Cerebellar nuclear complex (tissue), 1 donor: ENCODE measurements around the gene MPRIP.

ENCODE experiments used
- DNase-seq, 2 experiments: peaks; one replicate each; lab custom pipeline; 2025; lab: John Stamatoyannopoulos, UW

MPRIP gene

DNA sequence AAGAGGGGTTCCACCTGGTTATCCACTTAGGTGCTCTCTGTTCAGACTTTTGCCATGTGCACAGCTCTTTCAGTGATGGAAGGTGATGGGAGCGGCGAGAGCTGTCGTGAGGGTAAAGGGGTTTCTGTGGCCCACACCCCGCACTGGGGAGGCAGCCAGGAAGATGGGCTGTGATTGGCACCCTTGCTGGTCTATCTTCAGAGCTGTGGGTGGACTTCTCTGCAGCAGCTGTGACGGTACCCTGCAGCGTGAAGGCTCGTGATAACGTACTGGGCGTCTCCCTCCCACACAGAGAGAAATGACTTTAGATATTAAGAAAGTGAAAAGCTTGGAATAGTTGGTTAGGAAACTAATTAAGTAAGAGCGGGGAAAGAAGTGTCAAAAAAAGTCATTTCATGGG, 45.8 kb downstream of the MPRIP start:
- no peak for DNase-seq

GRCh38 chr17:17088541-17089525, 46.6 kb downstream of the MPRIP start:
- DNase-seq = no peak

DNA sequence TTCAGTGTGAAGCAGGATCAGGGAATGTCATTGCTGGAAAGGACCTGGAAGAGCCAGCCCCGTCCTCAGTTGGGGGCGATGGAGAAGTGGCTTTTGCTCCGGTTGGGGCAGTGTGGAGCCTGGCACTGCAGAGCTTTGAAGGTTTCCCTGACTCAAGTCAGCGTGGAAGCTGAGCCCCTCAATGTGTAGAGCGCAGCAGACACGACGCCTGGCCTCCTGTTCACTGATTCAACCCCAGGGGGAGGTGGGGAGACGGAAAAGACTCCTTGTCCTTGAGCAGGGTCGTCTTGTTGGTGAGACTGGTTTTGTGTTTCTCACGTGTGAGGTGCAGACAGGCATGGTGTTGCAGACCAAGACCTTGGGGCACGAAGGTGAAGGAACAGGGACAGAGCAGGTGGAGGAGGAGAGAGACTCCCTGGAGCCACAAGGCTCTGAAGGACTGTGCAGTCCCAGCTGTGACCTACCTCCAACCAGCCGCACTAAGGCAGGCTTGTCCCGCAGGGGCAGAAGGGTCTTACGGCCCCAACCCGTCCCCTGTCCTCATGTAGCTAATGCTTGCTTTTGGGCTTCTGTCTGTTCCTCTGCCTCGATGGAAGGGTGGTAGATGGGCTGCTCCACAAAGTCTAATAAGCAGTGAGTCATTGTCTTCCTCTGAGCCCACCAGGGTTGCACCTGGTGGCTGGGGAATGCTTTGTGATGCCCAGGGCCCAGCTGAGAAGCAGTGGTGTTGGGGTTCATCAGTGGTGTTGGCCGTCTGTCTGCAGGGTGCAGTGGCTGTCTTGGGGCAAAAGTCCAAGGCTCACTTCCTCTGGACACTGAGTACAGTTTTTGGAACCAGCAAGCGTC, 47.8 kb downstream of the MPRIP start:
- DNase-seq = no peak

GRCh38 chr17:17090642-17091103, 48.4 kb downstream of the MPRIP start:
- DNase-seq = no peak

DNA sequence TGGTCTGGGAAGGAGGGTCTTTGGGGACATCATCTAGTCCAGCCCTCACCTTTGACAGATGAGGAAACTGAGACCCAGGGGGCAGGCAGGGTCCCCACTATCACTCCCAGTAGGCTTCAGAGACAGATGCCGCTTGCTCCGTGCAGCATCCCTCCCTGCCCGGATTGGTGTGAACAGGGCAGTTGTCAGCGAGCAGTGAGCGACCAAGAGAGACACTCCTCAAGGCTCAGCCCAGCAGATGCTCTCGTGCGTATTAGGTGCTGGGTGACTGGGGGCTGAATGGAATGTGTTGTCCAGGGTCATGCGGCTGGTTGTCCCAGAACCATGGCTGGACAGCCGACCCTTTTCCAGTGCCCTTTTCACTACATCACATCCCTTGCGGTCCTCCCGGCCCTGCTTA, 49.0 kb downstream of the MPRIP start:
- no peak for DNase-seq

DNA sequence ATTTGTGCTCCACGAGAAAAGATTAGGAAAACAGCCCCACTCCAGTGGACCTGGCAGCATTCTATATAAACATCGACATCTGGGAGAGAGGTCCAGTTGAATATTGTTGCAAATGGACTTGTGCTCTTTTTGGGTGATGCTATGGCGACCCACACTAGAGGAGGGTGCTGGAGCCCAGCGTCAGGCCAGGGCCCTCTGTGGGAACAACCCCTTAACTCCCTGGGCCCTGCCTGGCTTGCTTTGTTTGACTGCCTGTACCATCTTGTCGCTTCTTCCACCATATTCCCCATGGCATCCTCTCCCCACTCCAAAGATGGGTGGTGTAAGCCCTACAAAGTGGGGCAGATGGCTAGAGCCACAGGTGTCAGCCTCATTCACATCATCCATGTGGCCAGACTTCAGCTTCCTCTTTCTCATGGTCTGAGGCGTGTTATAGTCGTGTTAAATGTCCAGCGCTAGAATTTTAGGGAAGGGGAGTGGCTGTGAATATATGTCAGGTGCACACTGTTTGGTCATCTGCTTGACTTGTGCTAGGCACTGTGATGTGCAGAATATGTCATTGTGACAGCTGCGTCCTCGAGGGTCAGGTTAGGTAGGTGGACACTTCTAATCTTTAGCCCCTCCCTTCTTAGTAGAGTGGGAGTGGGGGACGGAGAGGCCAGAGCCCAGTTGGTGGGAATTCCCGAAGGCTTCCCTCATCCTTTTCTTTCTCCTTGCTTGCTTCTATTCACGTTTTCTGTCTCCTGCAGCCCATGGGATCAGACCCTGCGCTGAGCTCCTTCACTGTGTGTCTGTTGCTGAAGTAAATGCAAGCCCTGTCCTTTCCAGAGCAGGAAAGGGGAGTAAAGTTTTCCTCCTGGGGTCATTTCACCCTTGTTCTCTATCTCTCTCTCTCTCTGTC, 49.8 kb downstream of the MPRIP start:
- DNase-seq = no peak

GRCh38 chr17:17093764-17094163, 51.5 kb downstream of the MPRIP start:
- no peak for DNase-seq

DNA sequence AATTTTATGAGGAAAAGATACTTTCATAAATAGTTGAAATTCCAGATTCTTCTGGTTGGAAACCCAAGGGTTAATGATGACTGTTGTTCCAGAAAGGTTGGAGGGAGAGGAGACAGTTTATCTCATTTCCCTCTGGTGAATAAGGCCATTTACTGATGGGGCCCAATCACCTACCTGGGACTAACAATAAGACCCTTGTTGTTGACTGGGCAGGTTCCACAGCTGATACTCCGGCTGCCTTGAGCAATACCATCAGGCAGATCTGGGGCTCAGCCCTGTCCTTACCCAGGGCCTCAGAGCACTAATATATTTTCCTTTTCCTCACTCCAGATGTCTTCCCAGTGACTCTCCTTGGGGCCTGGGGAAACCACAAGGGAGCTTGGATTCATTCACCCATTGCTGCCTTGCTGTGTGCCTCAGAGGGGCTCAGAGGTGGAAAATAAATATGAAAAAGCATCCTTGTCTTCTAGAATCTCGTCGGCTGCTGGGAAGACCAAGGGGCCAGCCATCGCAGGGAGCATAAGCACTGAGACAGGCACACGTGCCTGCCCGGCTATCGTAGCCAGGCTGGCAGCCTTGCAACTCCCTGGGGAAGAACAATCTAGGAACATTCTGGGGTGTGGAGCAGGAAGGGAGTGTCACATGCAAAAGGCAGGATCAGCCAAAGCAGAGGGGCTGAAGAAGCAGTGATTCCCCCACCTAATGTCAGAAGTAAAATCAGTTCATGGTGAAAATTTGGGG, 54.4 kb downstream of the MPRIP start:
- no peak for DNase-seq

DNA sequence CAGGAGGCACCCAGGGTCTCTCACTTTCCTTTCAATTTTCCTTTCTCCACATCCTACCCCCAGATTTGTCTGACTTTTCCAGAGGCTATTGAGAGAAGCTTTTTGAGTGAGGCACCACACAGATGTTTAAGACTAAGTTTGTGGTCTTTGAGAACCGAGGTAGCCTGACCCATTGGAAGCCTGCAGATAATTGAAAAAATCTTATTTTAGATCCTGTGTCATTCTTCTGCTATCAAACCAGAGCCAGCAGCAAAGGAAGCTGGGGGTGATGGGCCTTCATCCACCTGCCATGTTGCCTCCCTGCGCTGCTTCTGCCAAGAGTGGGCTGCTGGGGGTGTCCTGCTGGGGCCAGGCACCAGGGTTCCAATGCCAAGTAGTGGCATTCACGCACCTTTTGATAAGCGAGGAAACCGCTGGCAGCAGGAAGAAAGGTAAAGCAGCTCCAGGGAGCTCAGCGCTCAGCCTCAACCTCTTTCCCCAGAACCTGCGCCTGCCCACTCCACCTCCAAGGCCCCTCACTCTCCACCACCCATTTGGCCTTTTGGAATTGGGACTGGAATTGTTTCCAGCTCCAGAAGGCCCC, 55.6 kb downstream of the MPRIP start:
- DNase-seq = no peak

GRCh38 chr17:17098551-17099179, 56.4 kb downstream of the MPRIP start:
- DNase-seq = no peak

DNA sequence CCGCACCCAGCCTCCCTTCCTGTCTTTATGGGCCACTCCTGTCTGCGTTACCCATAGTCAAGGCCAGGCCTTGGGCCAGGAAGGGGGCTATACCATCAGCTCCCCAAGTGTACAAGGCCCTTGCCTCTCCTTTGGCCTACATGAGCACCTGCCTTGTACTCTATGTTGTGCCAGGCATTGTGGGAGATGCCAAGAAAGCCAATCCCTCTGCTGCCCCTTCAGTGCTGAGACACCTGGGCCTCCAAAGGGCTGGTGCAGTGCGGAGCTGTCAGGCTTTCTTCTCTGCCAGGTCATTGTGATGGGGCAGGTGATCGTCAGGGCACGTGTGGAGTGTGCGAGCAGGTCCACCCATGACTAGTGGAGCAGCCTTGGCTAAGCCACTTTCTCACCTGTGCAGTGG, 59.9 kb downstream of the MPRIP start:
- no peak for DNase-seq

DNA sequence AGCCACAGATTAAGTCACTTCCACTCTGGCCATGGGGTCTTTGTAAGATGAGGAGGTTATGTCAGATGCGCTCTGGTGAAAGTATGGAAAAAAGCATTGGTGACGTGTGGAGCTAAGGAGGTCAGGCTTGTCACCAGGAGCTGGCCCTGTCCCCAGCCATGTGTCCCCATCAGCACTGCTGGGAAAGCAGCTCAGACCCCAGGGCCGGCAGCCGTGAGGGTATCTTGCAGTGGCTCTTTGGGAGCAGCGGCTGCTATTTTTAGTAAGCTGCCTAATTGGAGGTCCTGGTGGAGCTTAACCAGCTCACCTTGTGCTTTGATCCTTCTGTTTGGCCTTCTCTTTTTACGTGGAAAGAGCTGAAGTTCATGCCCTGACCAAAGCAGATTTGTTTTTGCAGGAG, 60.9 kb downstream of the MPRIP start:
- DNase-seq = no peak

DNA sequence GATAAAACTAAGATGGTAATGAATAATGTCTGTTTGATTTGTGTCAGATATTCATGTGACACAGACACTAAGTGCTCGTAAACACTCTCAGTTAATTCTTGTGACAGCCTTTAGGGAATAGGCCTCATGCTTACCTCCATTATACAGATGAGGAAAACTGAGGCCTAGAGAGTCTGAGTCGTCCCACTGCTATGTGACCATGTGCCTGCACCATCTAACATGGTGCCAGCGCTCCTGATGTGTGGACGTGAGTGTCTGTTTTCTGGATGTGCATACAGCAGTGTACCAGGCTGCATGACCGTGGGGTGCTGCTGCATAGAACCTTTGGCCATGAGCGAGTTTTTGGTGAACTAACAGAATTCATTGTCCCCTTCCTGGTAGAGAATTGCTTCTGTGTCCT, 61.8 kb downstream of the MPRIP start:
- no peak for DNase-seq

GRCh38 chr17:17104494-17104893, 62.2 kb downstream of the MPRIP start:
- DNase-seq = no peak

DNA sequence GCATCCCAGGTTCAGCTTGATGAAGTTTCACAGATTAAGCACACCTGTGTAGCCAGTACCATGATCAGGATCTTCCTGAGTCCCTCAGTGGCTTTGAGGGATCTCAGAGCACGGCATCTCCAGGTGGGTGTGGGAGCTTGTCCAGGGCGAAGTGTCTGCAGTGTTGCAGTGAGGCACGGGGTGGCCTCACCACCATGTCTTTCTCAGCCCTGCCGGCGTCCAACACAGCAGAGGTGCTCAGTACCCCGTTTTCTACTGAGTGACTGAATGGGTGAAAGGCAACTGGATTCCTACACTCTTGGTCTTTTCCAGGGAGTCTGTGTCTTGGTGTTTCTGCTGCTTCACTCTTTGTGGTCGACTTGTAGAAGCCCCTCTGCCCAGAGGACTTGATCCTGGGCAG, 63.7 kb downstream of the MPRIP start:
- no peak for DNase-seq

DNA sequence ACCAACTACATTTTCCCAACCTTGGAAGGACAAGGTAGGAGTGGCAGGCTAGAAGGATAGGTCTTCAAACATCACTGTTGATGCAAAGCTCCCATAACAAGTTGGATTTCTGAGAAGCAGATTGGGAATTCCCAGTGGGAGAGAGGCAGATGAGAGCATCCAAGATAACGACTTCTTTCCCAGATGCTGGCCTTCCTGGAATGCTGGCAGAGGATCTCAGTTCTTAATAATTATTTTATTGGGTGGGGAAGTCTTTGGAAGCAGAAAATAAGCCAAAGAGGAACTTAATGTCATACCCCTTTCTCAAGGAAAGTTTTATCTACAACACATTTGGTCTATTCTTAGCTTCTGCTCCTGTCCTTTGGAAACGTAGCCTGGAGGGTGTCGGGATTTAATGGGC, 64.5 kb downstream of the MPRIP start:
- DNase-seq = no peak

DNA sequence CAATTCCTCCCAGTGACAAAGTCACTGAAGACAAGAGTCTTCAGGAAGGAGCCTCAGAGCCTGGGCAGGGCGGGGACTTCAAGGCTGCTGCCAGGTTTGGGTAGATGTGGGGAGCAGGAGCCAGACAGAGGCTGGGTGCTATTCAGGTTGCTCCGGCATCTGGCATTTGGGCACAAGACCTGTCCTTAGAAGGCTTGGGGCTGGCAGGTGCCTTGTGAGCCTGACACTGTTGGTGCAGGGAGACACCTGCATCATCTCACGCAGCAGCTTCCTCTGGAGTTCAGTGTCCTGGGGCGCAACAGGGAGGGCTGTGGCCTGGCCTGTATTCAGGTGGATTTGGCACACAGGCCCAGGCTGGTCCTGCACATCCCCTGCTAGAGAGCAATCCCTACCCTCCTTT, 65.0 kb downstream of the MPRIP start:
- DNase-seq = no peak

- no peak for DNase-seq
Measured at GRCh38 chr17:17107891-17108431, 65.7 kb downstream of the MPRIP start.

DNA sequence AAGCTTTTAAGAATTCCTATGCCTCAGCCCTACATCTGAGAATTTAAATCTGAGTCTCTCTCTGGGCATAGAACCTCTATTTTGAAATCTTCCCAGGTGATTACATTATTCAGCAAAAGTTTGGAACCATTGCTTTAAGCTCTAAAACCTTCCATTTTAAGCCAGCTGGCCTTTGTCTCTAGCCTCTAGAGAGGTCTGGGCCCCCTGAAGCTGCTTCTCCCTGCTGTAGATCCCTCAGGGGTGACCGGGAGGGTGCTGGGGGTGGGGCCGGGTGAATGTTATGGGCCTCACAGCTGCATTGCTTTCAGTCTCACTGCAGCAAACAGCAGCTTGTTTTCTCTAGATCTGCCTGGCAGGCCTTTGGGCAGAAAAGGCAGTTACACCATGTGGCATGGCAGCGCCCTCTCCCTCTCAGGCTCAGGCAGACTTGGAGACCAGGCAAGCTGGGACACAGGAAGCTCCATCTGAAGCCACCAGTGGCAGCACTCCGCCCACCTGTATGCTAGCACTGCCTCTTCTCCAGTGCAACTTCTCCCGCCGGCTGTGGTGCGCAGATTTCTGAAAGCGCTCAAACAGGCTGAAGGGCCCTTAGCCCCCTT, 66.3 kb downstream of the MPRIP start:
- DNase-seq = no peak
